GM19023 (cell line): ENCODE results near the gene ERCC6L.
A peak's percentile ranks its signal among the peaks of the same experiment; 100 is the strongest.

ENCODE experiments used
- ATAC-seq: cut with Tn5 transposase; IDR thresholded peaks from one replicate; pipeline ENCODE4 v1.9.1; 2021; ENCODE audit warnings: mild to moderate bottlenecking, moderate library complexity; ENCODE audit not compliant: unreplicated experiment

ERCC6L gene

GRCh38 chrX:72238721-72239475 is at the start of gene ERCC6L:
ERCC6L (minus strand) TSS chrX:72239027; CDS start chrX:72238911, 116 bp downstream.
- ATAC-seq, result peak; percentile 99

GRCh38 chrX:72282302-72282701 is 43.5 kb upstream of the ERCC6L start:
- ATAC-seq, result no peak

GRCh38 chrX:72280321-72280845 is 41.6 kb upstream of the ERCC6L start:
- no peak for ATAC-seq

- peak; percentile 24 for ATAC-seq
Observed at GRCh38 chrX:72276478-72276953, 37.7 kb upstream of the ERCC6L start.

GRCh38 chrX:72274526-72274925 is 35.7 kb upstream of the ERCC6L start:
- no peak for ATAC-seq

- no peak for ATAC-seq
Observed at GRCh38 chrX:72273718-72274117, 34.9 kb upstream of the ERCC6L start.

- no peak for ATAC-seq
Observed at GRCh38 chrX:72272868-72273267, 34.0 kb upstream of the ERCC6L start.

- ATAC-seq, result no peak
Observed at GRCh38 chrX:72271812-72272211, 33.0 kb upstream of the ERCC6L start.

GRCh38 chrX:72271091-72271788 is 32.4 kb upstream of the ERCC6L start:
- no peak for ATAC-seq

GRCh38 chrX:72270316-72270866 is 31.6 kb upstream of the ERCC6L start:
- ATAC-seq, result no peak

- ATAC-seq, result no peak
Observed at GRCh38 chrX:72269671-72270251, 30.9 kb upstream of the ERCC6L start.

GRCh38 chrX:72268597-72269365 is 30.0 kb upstream of the ERCC6L start:
- ATAC-seq, result no peak

- no peak for ATAC-seq
Observed at GRCh38 chrX:72265263-72265662, 26.4 kb upstream of the ERCC6L start.

GRCh38 chrX:72262077-72262476 is 23.2 kb upstream of the ERCC6L start:
- ATAC-seq, result no peak

GRCh38 chrX:72260448-72260847 is 21.6 kb upstream of the ERCC6L start:
- ATAC-seq, result no peak

GRCh38 chrX:72258174-72258573 is 19.3 kb upstream of the ERCC6L start:
- no peak for ATAC-seq

GRCh38 chrX:72255864-72256263 is 17.0 kb upstream of the ERCC6L start:
- no peak for ATAC-seq

GRCh38 chrX:72255445-72255844 is 16.6 kb upstream of the ERCC6L start:
- ATAC-seq, result no peak

- no peak for ATAC-seq
Observed at GRCh38 chrX:72254816-72255215, 16.0 kb upstream of the ERCC6L start.

GRCh38 chrX:72253686-72254085 is 14.9 kb upstream of the ERCC6L start:
- ATAC-seq, result no peak
